ENCODE results near the gene CES2. TPM values are rescaled to one million over a fixed set of nuclear protein-coding genes. Genes with fewer than 3 reads are reported as not detected.
A peak's percentile ranks its signal among the peaks of the same experiment; 100 is the strongest.

CES2 gene, protein sequence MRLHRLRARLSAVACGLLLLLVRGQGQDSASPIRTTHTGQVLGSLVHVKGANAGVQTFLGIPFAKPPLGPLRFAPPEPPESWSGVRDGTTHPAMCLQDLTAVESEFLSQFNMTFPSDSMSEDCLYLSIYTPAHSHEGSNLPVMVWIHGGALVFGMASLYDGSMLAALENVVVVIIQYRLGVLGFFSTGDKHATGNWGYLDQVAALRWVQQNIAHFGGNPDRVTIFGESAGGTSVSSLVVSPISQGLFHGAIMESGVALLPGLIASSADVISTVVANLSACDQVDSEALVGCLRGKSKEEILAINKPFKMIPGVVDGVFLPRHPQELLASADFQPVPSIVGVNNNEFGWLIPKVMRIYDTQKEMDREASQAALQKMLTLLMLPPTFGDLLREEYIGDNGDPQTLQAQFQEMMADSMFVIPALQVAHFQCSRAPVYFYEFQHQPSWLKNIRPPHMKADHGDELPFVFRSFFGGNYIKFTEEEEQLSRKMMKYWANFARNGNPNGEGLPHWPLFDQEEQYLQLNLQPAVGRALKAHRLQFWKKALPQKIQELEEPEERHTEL
- 45.5 and 48.4 TPM in 2 replicates for total RNA-seq (2022)
- percentile 78 among the genes with signal in this experiment for Bru-seq, nascent RNA
- percentile 77 among the genes with signal in this experiment for BruChase-seq, experiment 1, labeled RNA remaining after a 2-hour chase
- BruChase-seq, experiment 2, labeled RNA remaining after a 6-hour chase, result percentile 87 among the genes with signal in this experiment
- long read RNA-seq, transcript CES2-201 (12 exons, 3,927 nt), result major isoform, 12 of 27 reads
- long read RNA-seq, partial matches to known transcripts, result 6 of 27 reads
- long read RNA-seq, other reads (novel, unspliced or antisense), result 5 of 27 reads

DNA sequence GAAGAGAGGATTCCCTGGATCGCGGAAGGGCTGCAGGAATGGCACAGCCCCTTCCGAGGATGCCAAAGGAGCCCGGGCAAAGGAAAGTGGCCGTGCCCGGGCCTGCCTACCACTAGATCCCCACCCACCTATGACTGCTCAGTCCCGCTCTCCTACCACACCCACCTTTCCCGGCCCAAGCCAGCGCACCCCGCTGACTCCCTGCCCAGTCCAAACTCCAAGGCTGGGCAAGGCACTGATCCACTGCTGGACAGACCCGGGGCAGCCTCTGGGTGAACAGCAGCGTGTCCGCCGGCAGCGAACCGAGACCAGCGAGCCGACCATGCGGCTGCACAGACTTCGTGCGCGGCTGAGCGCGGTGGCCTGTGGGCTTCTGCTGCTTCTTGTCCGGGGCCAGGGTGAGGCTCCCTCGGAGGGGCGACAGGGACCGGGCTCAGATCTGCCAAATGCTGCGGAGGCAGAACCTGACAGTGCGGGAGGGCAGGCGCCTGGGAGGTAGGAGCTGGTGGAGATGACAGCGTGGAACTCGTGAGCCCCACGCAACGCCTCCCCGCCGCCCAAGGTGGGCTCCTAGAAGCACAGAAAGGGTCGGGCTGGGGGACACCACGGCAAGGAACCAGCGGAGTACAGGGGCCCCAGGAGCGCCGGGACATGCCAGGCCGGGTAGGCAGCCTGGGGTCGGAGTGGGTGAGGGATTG lies at the start of gene CES2:
Gene CES2, plus strand, starts transcription at position 203 of the 698 bp plus-strand sequence. Its CDS starts 120 bp downstream, at position 323.
- Histone ChIP-seq H3K27me3 (replicated peaks; ENCODE audit: control insufficient read depth, insufficient read depth, low read length) (no peaks in the 10 kb centered on the region), H3K4me3 (ENCODE audit: low read depth, low read length) (peak within 1 kb of the TSS; percentile 81), H3K36me3 (ENCODE audit: control insufficient read depth, insufficient read depth, low read length) (peaks cover 5% of the 10 kb centered on the region), H3K4me1 (peaks cover 8% of the 10 kb centered on the region), H3K9me3 (no peaks in the 10 kb centered on the region)
- CTCF ChIA-PET, result no interaction called here
- Mint-ChIP-seq H3K36me3 (ENCODE audit: insufficient read depth, unreplicated experiment) (peaks cover 20% of the 10 kb centered on the region), H3K27me3 (ENCODE audit: insufficient read depth, unreplicated experiment) (no peaks in the 10 kb centered on the region), H3K4me3 (ENCODE audit: unreplicated experiment) (peak within 1 kb of the TSS; percentile 94), H3K9me3 (ENCODE audit: unreplicated experiment) (no peaks in the 10 kb centered on the region), H3K4me1 (ENCODE audit: low read depth, unreplicated experiment) (peaks cover 19% of the 10 kb centered on the region), H3K27ac (ENCODE audit: unreplicated experiment) (peak within 1 kb of the TSS; percentile 88)
- intact Hi-C loops (cut with micrococcal nuclease; ENCODE audit: unreplicated experiment), result no loop called here
- POLR2A ChIA-PET, result no interaction called here
- TF ChIP-seq, protein P1, sequence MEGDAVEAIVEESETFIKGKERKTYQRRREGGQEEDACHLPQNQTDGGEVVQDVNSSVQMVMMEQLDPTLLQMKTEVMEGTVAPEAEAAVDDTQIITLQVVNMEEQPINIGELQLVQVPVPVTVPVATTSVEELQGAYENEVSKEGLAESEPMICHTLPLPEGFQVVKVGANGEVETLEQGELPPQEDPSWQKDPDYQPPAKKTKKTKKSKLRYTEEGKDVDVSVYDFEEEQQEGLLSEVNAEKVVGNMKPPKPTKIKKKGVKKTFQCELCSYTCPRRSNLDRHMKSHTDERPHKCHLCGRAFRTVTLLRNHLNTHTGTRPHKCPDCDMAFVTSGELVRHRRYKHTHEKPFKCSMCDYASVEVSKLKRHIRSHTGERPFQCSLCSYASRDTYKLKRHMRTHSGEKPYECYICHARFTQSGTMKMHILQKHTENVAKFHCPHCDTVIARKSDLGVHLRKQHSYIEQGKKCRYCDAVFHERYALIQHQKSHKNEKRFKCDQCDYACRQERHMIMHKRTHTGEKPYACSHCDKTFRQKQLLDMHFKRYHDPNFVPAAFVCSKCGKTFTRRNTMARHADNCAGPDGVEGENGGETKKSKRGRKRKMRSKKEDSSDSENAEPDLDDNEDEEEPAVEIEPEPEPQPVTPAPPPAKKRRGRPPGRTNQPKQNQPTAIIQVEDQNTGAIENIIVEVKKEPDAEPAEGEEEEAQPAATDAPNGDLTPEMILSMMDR (IDR thresholded peaks at IDR 0.05; ENCODE audit: insufficient read depth in 1 of 2, low read depth in 1 of 2, low read length in 1 of 2, severe bottlenecking in 1 of 2, unreplicated experiment in 1 of 2), result no peak
- BruUV-seq (replicated peaks), result no TSS peak
- no peak for DNase-seq

DNA sequence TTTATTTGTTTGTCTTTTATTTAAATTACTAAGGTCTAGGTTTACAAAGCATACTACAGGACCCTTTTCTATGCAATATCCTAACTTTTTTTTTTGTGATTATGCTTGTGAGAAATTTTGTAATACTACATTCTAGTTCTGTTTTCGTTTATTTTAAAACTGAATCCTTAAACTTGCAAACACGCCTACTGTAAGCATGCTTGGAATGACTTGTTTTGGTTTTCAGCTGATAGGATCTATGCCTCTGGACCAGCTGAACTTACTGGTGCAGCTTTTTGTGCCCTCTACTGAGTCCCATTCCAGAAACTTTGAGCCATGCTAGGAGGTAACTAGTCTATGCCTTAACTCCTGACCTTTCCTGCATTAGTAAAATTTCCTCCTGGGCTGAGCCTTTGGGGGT lies 49.0 kb upstream of the CES2 start:
- POLR2A ChIA-PET, result no interaction called here

More for the DNA sequence above, 49.0 kb upstream of the CES2 start:
- no TSS peak for BruUV-seq (replicated peaks)
- CTCF ChIA-PET, result interaction anchor here (0.7 to 1.7 kb wide), 2 partner anchors 10 to 13 kb away, joined by 3 to 5 read pairs; no protein-coding TSS in a partner anchor
- Mint-ChIP-seq H3K36me3 (ENCODE audit: insufficient read depth, unreplicated experiment) (peaks cover 53% of the 10 kb centered on the region), H3K9me3 (ENCODE audit: unreplicated experiment) (no peaks in the 10 kb centered on the region), H3K4me3 (ENCODE audit: unreplicated experiment) (no peak overlapping the region), H3K27me3 (ENCODE audit: insufficient read depth, unreplicated experiment) (no peaks in the 10 kb centered on the region), H3K4me1 (ENCODE audit: low read depth, unreplicated experiment) (peaks cover 18% of the 10 kb centered on the region), H3K27ac (ENCODE audit: unreplicated experiment) (peak overlapping the region; percentile 43)
- TF ChIP-seq, protein P1 (IDR thresholded peaks at IDR 0.05; ENCODE audit: insufficient read depth in 1 of 2, low read depth in 1 of 2, low read length in 1 of 2, severe bottlenecking in 1 of 2, unreplicated experiment in 1 of 2), result no peak
- Histone ChIP-seq H3K36me3 (ENCODE audit: control insufficient read depth, insufficient read depth, low read length) (peaks cover 5% of the 10 kb centered on the region), H3K9me3 (no peaks in the 10 kb centered on the region), H3K4me1 (peaks cover 27% of the 10 kb centered on the region), H3K27me3 (replicated peaks; ENCODE audit: control insufficient read depth, insufficient read depth, low read length) (no peaks in the 10 kb centered on the region), H3K4me3 (ENCODE audit: low read depth, low read length) (no peak overlapping the region)
- DNase-seq, result no peak
- intact Hi-C loops (cut with micrococcal nuclease; ENCODE audit: unreplicated experiment), result no loop called here

All from Caco-2 (cell line).